Tongue (tissue), 3 donors: ENCODE measurements around the gene CTDSPL. TPM values are rescaled to one million over a fixed set of nuclear protein-coding genes. Genes with fewer than 3 reads are reported as not detected.
A peak's percentile ranks its signal among the peaks of the same experiment; 100 is the strongest.
"Not testable (repeated sequence)": the region's sequence is repeated elsewhere in the genome, so short reads cannot be mapped to it uniquely, and the experiment has no call there.

Source experiments
- DNase-seq: peaks from one replicate; pipeline ENCODE4 v3.0.0-alpha.2; 2015
- small RNA-seq: library from RNA; depleted of rRNA; stranded (forward); fragments of <200 nt; gene quantifications from one replicate; pipeline ENCODE3, GENCODE V24; 2014; ENCODE audit warnings: low replicate concordance
- total RNA-seq: library from RNA; depleted of rRNA; stranded (reverse); fragments of >200 nt; gene quantifications from one replicate; pipeline ENCODE4 v1.2.3, GENCODE V29; 2014

The CTDSPL gene
- total RNA-seq, 1 donor from 2014 or later: 29.4 TPM

DNA sequence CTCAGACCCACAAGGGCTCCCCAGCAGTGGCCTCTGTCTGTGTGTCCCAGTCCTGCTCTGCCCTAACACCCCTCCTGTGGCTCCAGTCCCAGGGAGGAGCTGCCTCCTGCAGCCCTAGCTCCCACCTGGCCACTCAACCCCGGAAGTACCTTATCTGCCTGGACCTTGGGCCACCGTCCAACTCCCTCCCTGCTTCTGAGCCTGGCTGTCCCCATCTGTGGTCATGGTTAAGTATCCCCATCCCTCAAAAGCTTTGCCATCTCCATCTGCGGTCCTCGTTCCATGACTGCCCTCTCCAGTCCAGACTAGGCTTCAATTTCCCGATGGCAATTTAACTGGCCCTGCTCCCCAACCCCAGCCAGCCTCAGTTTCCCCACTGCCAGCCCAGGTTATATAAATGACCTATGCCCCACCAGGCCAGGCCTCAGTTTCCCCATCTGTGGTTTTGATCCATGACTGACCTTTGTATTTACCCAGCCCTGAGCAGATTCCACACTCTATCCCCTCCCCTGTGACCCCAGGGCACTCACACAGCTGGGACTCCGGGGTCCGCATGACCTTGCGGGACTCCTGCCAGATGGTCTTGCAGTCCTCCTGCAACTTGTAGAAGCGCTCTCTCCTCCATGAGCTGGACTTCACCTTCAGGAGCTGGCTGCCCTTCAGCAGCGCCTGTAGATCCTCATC is 158.1 kb downstream of the CTDSPL start:
- DNase-seq: no peak

DNA sequence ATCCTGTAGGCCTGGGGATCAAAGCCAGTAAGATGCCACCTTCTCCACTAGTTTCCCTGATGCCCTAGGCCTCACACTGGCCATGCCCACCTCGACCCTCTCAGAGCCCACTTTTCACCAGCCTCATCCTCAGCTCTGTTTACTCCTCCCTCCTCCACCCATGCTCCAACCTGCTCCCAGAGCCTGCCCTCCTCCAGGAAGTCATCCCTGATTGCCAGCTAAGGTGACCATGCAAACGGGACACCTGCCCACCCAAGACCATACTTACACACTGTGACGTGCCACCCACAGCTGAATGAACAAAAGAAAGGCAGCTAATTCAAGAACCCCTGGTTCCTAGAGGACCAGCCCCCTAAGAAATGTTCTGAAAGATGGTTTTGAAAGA is 158.7 kb downstream of the CTDSPL start:
- DNase-seq: no peak

DNA sequence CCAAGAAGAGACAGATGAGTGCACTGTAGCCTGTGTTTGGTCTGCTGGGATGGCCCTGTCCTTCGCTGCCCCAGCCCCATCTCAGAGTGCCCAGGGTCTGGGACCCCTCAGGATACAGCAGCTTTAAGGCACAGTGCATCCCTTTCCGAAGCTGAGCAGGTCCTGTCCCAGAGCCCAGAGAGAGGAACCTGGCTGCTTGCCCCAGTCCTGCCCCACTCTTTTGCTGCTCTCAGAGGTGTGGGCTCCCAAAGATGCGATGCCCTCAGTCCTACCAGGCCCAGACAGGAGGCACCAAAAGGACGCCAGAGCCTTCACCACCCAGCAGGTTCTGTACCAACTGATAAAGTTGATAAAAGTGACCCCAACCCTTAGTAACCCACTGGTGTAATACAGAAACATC is 159.5 kb downstream of the CTDSPL start:
- DNase-seq: no peak

DNA sequence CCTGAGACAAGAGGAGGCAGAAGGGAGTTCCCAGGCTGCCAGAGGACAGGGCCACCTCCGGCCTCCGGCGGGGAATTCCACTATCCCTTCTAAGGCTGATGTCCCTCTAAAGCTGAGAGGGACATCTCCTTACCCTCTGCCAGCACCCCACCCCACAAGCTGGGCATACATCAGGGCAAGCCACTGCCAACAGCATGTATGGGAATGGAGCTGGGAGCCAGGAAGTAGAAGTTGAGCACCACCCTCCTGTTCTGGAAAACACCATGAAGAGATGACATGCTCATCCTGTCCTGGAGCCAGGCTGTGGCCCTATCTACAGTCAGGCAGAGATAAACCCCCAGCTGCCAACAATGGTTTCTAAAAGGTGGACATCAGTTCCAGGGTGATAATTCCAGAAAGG is 160.6 kb downstream of the CTDSPL start:
- no peak for DNase-seq

DNA sequence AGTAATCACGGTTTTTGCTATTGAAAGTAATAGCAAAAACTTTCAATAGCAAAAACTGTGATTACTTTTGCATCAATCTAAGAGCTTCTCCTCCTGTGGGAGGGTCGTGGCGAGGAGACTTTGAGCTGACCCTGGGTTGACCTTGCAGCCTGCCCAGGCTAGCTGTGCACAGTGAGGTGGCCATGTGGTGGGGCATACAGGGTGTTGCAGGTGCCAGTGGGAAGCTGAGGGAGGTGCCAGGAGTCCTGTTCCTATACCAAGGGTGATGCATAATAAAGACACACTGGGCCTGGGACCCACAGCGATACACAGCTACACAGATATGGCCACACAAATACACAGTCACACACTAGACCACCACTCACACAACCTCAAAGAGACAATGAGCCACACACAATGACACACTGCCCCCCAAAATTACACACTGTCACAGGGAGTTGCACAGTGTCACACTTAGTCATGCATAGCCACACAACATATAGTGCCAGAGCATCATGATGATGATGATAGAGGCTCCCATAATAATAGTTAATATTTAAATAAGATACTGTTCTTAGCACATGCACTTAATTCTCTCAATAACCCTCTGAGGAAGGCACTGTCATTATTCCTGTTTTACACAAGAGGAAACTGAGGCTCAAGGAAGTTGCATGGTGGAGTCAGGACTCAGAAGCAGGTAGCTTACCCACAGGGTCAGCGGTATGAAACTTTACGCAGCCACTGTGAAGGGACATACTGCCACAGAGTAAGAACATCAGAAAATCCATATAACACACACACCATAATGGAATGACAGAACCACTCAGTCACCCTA is 161.4 kb downstream of the CTDSPL start:
- DNase-seq: no peak

DNA sequence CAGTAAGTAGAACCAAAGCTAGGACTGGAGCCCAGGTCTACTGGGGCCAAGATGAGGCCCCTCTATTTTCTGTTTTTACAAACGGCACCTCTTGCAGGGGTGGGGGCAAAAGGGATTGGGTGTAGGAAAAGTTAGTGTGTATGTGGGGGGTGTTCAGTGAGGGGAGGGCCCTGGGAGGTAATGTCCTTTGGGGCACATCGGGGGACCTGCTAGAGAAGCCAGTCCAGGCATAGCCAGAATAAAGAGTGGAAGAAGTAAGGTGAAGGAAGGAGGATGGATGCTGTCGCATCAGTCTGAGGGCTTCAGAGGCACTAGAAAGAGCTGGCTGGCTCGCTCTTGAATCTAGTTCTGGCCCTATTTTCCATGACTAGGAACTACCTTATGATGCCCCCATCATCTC is 165.2 kb downstream of the CTDSPL start:
- DNase-seq: no peak

DNA sequence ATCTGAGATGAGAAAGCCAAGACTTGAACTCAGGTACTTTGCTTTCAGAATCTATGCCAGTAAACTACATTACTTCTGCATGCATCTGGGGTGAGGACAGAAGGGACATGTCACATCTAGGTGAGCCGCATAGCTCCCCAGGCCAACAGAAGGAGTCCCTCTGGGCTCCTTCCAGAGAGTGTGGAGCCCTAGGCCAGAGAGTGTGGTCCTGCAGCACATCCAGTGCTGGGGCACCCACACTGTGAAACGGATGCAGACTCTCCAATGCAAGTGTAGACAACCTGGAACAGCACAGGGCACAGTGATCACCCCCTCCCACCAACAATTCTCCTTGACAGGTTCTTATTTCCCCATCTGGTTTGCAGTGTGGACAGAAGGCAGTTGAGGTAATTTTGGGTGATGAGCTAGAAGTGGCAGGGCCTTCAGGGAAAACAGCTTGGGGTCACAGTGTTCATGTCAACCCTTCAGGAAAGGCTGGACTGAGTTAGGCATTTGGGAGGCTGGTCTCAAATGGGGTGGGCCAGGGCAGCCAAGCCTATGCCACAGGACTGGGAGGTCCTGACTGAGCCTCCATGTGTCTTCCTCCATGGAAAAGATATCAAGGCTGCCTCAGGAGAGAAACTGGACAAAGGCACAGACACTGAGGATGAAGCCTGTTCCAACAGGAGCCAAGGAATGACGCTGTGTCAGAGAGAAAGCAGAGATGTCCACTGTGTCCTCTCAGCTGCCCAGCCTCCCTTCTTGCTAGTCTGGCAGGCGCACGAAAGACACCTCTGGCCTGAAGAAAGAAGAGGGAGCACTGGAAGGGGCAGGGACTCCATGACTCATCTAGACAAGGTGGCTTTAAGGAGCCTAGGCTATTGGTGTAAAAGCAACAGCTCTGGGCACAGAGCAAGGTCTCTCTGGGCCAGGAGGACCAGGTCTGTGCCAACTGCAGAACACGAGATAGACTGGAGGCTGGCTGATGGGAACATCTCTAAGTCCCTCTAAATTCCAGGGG is 166.1 kb downstream of the CTDSPL start:
- no peak for DNase-seq

DNA sequence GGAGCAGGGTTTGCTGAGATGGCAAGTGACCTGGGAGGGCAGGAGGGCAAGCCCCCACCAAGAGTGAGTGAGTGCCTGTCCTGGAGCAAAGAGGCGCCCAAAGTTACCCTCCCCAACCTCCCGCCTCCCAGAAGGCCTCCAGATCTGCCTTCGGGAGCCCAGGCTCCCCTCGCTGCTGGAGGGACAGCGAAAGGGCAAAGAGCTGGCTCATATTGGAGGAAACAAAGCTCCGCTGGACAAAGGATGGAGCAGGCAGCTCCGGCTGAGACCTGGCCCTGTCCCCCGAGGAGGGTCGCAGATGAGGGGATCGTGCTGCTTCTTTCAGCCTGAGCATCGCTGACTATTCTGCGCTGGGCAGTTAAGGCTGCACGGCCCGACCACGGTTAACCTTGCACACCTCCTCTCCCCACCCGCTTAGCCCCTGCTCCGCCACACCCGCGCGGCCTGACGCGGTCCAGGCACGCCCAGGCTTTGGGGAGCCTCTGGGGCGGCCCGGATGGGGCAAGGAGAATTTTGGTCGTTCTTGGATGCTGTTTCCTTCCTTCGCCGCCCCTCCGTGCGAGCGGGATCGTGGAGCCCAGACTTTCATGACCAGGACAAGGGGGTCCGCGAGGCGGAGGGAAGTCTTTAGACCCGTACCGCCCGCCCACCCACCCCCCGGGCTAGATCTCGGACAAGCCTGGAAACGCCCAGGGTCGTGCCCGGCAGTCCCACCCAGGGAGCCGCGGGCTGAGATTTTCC is 167.1 kb downstream of the CTDSPL start:
- DNase-seq: peak; percentile 30

DNA sequence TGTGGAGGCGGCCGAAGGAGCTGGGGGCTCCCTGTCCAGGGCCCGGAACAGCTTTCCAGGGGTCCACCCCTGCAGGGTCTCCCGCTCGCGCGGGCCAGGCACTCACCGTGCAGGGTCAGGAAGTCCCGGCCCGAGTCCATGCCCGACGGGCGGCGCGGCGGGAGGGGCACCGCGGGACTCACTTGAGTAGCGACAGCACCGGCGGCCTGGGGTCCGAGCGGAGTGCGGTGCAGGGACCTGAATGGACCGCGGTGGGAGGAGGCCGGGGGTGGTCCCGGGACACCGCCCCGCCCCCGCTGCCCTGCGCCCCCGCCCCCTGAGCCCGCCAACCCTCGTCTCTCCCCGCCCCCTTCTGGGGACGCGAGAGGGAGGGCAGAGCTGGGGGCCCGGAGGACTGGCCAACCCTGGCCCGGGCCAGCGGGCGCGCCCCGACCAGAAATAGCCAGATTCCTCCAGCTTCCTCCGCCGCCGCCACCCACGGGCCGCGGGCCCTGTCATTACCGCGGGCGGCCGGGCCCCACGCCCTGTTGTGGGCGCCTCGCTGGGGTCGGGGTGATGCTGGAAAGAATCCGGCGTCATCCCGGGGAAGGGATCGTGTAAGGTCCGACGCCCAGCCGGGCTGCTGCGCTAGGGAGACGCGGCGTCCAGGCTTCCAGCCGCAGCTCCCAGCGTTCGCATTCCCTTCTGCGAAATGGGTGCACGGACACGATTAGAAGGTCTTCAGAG is 167.9 kb downstream of the CTDSPL start, which contains the start of gene PLCD1:
Gene PLCD1 (minus strand): TSS at position 243 of the 726 bp plus-strand sequence. CDS start 103 bp downstream, at position 140.
- DNase-seq: peak; percentile 88

DNA sequence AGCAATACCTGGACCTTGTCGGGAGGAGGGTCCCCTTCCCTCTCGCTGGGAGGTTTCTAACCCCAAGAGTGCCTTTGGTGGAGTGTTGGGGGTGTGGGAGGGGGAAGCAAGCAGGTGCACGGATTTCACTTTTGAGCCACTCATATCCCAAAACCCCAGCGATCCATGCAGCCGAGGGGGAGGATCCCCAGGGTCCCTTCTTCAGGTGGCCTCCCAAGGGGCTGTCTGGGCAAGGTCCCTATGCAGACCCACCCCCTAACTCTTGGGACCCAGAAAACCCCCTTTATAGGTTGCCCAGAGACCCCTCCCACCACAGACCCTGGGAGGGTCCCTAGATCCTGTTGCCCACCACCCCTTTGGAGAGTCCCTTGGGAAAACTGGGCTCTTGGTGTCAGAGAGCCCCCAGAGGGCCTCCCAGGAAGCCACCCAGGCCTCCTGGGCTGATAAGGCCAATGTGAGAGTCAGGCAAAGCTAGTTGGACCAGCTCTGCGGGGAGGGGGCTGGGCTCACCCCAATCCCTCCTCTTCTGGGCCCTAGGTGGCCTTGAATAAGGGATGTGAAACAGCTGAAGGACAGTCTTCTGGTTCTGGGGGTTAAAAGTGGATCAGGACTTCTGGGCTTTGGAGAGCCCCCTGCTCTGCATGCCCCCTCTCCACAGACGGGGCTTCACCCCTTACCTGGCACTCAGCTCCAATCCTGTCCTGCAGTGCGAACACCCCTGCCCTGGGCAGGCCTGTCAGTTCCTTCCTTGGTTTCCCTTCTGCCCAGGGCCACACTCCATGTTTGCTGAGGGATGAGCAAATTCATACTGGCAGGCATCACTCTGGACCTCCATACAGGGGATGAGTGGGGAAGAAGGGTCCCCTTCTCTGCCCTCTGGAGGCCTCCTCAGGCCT is 168.7 kb downstream of the CTDSPL start:
- DNase-seq: no peak

DNA sequence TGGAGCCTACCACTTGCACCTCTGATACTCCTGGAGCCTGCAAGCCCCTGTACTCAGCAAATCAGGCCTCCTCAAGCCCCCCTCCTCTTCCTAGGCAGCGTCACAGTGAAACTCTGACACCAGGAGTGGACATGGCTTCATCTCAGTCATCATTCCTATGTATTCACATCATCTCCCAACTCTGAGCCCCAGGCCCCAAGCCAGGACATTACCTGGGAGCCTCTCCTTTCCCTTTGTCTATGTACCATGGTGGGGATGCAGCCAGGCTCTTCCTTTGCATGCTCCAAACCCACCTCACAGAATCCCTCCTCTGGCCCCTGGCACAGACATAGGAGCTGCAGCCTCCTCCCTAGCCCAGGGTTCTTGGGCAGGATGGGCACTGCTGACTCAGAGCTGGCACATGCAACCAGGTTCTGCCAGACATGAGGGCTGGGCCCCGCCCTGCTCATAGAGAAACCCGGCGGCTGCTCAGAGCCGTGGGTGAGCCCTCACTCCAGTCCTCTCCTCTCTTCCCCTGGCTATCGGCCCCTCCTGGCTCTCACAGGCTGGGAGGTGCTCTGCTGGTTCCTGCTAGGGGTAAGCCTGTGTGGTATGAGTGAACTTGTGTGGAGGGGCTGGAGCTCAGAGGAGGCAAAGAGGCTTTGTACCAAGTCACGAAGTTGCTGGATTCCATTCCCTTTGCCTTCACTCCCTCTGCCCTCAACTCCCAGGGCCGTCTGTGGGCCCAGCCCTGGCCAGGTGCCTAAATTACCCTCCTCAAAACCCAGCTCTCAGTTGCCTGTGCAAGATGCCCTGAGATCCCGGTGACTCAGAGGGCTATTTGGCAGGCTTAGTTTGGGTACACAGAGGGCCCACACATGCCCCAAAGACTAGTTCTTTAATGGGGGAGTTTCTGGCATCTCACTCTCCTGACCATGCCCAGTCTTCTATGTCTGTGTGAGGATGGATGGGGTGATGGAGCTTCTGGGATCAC is 169.6 kb downstream of the CTDSPL start:
- DNase-seq: peak; percentile 51

DNA sequence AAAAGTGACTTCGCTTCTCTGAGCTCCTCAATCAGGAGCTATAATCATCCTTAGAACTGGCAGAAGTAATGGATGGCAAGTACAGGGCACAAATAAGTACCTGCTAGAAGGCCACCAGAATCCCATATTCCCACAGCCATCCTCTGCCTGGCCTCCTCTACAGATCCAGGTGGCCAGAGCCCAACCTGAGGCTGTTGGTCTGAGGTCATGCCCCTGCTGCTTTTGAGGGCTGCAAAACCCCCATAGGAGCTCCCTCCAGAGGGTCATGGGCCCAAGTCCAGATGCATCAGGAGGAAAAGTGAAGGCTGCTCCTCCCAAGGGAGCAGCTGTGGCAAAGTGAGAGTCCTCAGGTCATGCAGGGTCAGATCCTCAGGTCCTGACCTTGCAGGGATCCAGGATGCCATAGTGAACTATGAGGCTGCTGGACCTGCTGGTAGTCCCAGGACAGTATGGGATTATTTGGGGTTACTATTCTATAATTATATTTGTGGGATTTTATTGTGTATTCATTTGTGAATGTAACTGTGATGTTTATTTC is 170.7 kb downstream of the CTDSPL start:
- DNase-seq: no peak

DNA sequence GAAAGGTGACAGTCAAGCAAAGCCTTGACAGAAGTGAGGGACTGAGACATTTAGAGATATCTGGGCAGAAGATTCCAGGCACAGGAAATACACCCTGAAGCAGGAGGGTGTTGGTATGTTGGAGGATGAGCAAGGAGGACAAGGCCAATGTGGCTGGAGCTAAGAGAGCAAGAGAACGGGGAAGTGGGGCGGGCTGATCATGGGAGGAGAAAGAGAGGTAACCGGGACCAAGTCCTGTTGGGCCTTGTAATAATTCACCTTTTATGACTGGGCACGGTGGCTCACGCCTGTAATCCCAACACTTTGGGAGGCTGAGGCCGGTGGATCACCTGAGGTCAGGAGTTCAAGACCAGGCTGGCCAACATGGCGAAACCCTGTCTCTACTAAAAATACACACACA is 171.9 kb downstream of the CTDSPL start:
- not testable (repeated sequence) for DNase-seq

Small RNA genes within 50 kb of the gene (small RNA-seq; reads per million reads assigned to genes)
- gene MIR26A1 (4.4 reads per million, percentile 92 among the genes with 10 or more reads in this experiment), gene RF00019 (not detected)

Other genes starting within 250 kb of the CTDSPL start
- 7.0 TPM for gene VILL, start 128.9 kb downstream of the CTDSPL start, total RNA-seq
- gene PLCD1, start 167.8 kb downstream of the CTDSPL start, total RNA-seq: 24.3 TPM
- gene DLEC1, start 177.3 kb downstream of the CTDSPL start, total RNA-seq: 0.10 TPM